ENCODE data around the gene TXNDC16.

Gene TXNDC16

GRCh38 chr14:52536269-52536668 is 16.0 kb downstream of the TXNDC16 start:
- Histone ChIP-seq H3K27me3 (ENCODE audit: low read depth, low read length) (no peaks in the 10 kb centered on the region), H3K9me3 (ENCODE audit: control insufficient read depth in 1 of 2, low read length in 2 of 2) (no peaks in the 10 kb centered on the region), H3K36me3 (ENCODE audit: control insufficient read depth in 1 of 2, insufficient read depth in 2 of 2, low read length in 2 of 2) (peaks cover 0 to 17% of the 10 kb centered on the region in 2 donors), H3K4me3 (ENCODE audit: low read depth in 1 of 2, low read length in 2 of 2) (no peak overlapping the region), H3K4me1 (ENCODE audit: control insufficient read depth in 1 of 2, insufficient read depth in 2 of 2, low read length in 2 of 2) (no peaks in the 10 kb centered on the region), H3K27ac (ENCODE audit: low read length) (no peak overlapping the region)

DNA sequence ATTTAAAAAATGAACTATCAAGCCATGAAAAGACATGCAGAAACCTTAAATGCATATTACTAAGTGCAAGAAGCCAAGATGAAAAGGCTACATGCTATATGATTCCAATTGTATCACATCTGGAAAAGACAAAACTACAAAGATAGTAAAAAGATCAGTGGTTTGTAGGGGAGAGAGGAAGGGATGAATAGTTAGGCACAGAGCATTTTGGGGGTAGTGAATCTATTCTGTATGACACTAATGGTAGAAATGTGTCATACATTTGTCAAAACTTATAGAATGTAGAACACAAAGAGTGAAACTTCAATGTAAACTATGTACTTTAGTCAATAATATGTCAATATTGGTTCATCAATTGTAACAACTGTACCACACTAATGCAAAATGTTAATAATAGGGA is 20.8 kb downstream of the TXNDC16 start:
- no peaks in the 10 kb centered on the region for H3K9me3 ChIP-seq (ENCODE audit: control insufficient read depth in 1 of 2, low read length in 2 of 2)
- H3K4me3 ChIP-seq (ENCODE audit: low read depth in 1 of 2, low read length in 2 of 2), result no peak overlapping the region
- H3K27me3 ChIP-seq (ENCODE audit: low read depth, low read length), result no peaks in the 10 kb centered on the region
- no peak overlapping the region for H3K27ac ChIP-seq (ENCODE audit: low read length)
- H3K4me1 ChIP-seq (ENCODE audit: control insufficient read depth in 1 of 2, insufficient read depth in 2 of 2, low read length in 2 of 2), result no peaks in the 10 kb centered on the region
- peaks cover 0 to 24% of the 10 kb centered on the region in 2 donors for H3K36me3 ChIP-seq (ENCODE audit: control insufficient read depth in 1 of 2, insufficient read depth in 2 of 2, low read length in 2 of 2)

DNA sequence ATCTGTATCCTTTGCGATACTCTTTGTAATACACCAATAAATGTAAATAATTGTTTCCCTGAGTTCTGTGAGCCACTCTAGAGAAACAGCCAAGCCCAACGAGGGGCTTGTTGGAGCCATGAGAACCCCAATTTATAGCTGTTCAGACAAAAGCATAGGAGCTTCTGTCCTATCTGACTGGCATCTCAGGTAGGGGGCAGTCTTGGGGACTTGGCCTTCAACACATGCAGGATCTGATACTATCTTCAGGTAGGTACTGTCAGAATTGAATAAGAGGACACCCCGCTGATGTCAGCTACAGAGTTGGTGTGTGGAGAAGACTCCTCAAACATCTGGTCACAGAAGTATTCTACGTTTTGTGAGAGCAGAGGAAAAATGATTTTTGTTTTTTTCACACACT is 25.3 kb downstream of the TXNDC16 start:
- H3K4me1 ChIP-seq (ENCODE audit: control insufficient read depth in 1 of 2, insufficient read depth in 2 of 2, low read length in 2 of 2), result no peaks in the 10 kb centered on the region
- H3K9me3 ChIP-seq (ENCODE audit: control insufficient read depth in 1 of 2, low read length in 2 of 2), result no peaks in the 10 kb centered on the region
- no peak overlapping the region for H3K4me3 ChIP-seq (ENCODE audit: low read depth in 1 of 2, low read length in 2 of 2)
- no peak overlapping the region for H3K27ac ChIP-seq (ENCODE audit: low read length)
- H3K27me3 ChIP-seq (ENCODE audit: low read depth, low read length), result no peaks in the 10 kb centered on the region
- peaks cover 0 to 9% of the 10 kb centered on the region in 2 donors for H3K36me3 ChIP-seq (ENCODE audit: control insufficient read depth in 1 of 2, insufficient read depth in 2 of 2, low read length in 2 of 2)

GRCh38 chr14:52522581-52523345 is 29.5 kb downstream of the TXNDC16 start:
- no peaks in the 10 kb centered on the region for H3K27me3 ChIP-seq (ENCODE audit: low read depth, low read length)
- H3K4me1 ChIP-seq (ENCODE audit: control insufficient read depth in 1 of 2, insufficient read depth in 2 of 2, low read length in 2 of 2), result no peaks in the 10 kb centered on the region
- no peaks in the 10 kb centered on the region for H3K9me3 ChIP-seq (ENCODE audit: control insufficient read depth in 1 of 2, low read length in 2 of 2)
- no peak overlapping the region for H3K27ac ChIP-seq (ENCODE audit: low read length)
- no peak overlapping the region for H3K4me3 ChIP-seq (ENCODE audit: low read depth in 1 of 2, low read length in 2 of 2)
- H3K36me3 ChIP-seq (ENCODE audit: control insufficient read depth in 1 of 2, insufficient read depth in 2 of 2, low read length in 2 of 2), result peaks cover 0 to 9% of the 10 kb centered on the region in 2 donors

- H3K9me3 ChIP-seq (ENCODE audit: control insufficient read depth in 1 of 2, low read length in 2 of 2), result no peaks in the 10 kb centered on the region
- no peaks in the 10 kb centered on the region for H3K27me3 ChIP-seq (ENCODE audit: low read depth, low read length)
- peaks cover 0 to 8% of the 10 kb centered on the region in 2 donors for H3K36me3 ChIP-seq (ENCODE audit: control insufficient read depth in 1 of 2, insufficient read depth in 2 of 2, low read length in 2 of 2)
- no peak overlapping the region for H3K4me3 ChIP-seq (ENCODE audit: low read depth in 1 of 2, low read length in 2 of 2)
- no peaks in the 10 kb centered on the region for H3K4me1 ChIP-seq (ENCODE audit: control insufficient read depth in 1 of 2, insufficient read depth in 2 of 2, low read length in 2 of 2)
- H3K27ac ChIP-seq (ENCODE audit: low read length), result no peak overlapping the region
Observed at GRCh38 chr14:52522033-52522432, 30.3 kb downstream of the TXNDC16 start.

- H3K36me3 ChIP-seq (ENCODE audit: control insufficient read depth in 1 of 2, insufficient read depth in 2 of 2, low read length in 2 of 2), result peaks cover 0 to 3% of the 10 kb centered on the region in 2 donors
- H3K27me3 ChIP-seq (ENCODE audit: low read depth, low read length), result no peaks in the 10 kb centered on the region
- no peaks in the 10 kb centered on the region for H3K4me1 ChIP-seq (ENCODE audit: control insufficient read depth in 1 of 2, insufficient read depth in 2 of 2, low read length in 2 of 2)
- H3K4me3 ChIP-seq (ENCODE audit: low read depth in 1 of 2, low read length in 2 of 2), result no peak overlapping the region
- H3K9me3 ChIP-seq (ENCODE audit: control insufficient read depth in 1 of 2, low read length in 2 of 2), result no peaks in the 10 kb centered on the region
- no peak overlapping the region for H3K27ac ChIP-seq (ENCODE audit: low read length)
Observed at GRCh38 chr14:52514046-52514811, 38.1 kb downstream of the TXNDC16 start.

- Histone ChIP-seq H3K36me3 (ENCODE audit: control insufficient read depth in 1 of 2, insufficient read depth in 2 of 2, low read length in 2 of 2) (peaks cover 0 to 3% of the 10 kb centered on the region in 2 donors), H3K27me3 (ENCODE audit: low read depth, low read length) (no peaks in the 10 kb centered on the region), H3K4me3 (ENCODE audit: low read depth in 1 of 2, low read length in 2 of 2) (no peak overlapping the region), H3K4me1 (ENCODE audit: control insufficient read depth in 1 of 2, insufficient read depth in 2 of 2, low read length in 2 of 2) (no peaks in the 10 kb centered on the region), H3K27ac (ENCODE audit: low read length) (no peak overlapping the region), H3K9me3 (ENCODE audit: control insufficient read depth in 1 of 2, low read length in 2 of 2) (no peaks in the 10 kb centered on the region)
Observed at GRCh38 chr14:52513249-52513648, 39.1 kb downstream of the TXNDC16 start.

- H3K27me3 ChIP-seq (ENCODE audit: low read depth, low read length), result no peaks in the 10 kb centered on the region
- H3K9me3 ChIP-seq (ENCODE audit: control insufficient read depth in 1 of 2, low read length in 2 of 2), result peaks cover 3 to 14% of the 10 kb centered on the region in 2 donors
- peaks cover 0 to 8% of the 10 kb centered on the region in 2 donors for H3K36me3 ChIP-seq (ENCODE audit: control insufficient read depth in 1 of 2, insufficient read depth in 2 of 2, low read length in 2 of 2)
- no peak overlapping the region for H3K27ac ChIP-seq (ENCODE audit: low read length)
- no peak overlapping the region for H3K4me3 ChIP-seq (ENCODE audit: low read depth in 1 of 2, low read length in 2 of 2)
- no peaks in the 10 kb centered on the region for H3K4me1 ChIP-seq (ENCODE audit: control insufficient read depth in 1 of 2, insufficient read depth in 2 of 2, low read length in 2 of 2)
Observed at GRCh38 chr14:52494444-52494843, 57.9 kb downstream of the TXNDC16 start.

- Histone ChIP-seq H3K36me3 (ENCODE audit: control insufficient read depth in 1 of 2, insufficient read depth in 2 of 2, low read length in 2 of 2) (peaks cover 0 to 16% of the 10 kb centered on the region in 2 donors), H3K27ac (ENCODE audit: low read length) (no peak overlapping the region), H3K4me3 (ENCODE audit: low read depth in 1 of 2, low read length in 2 of 2) (no peak overlapping the region), H3K9me3 (ENCODE audit: control insufficient read depth in 1 of 2, low read length in 2 of 2) (no peaks in the 10 kb centered on the region), H3K27me3 (ENCODE audit: low read depth, low read length) (no peaks in the 10 kb centered on the region), H3K4me1 (ENCODE audit: control insufficient read depth in 1 of 2, insufficient read depth in 2 of 2, low read length in 2 of 2) (no peaks in the 10 kb centered on the region)
Observed at GRCh38 chr14:52485350-52485960, 66.8 kb downstream of the TXNDC16 start.

GRCh38 chr14:52481864-52482263 is 70.4 kb downstream of the TXNDC16 start:
- Histone ChIP-seq H3K27me3 (ENCODE audit: low read depth, low read length) (no peaks in the 10 kb centered on the region), H3K27ac (ENCODE audit: low read length) (no peak overlapping the region), H3K9me3 (ENCODE audit: control insufficient read depth in 1 of 2, low read length in 2 of 2) (peaks cover 0 to 5% of the 10 kb centered on the region in 2 donors), H3K4me3 (ENCODE audit: low read depth in 1 of 2, low read length in 2 of 2) (no peak overlapping the region), H3K36me3 (ENCODE audit: control insufficient read depth in 1 of 2, insufficient read depth in 2 of 2, low read length in 2 of 2) (peaks cover 0 to 13% of the 10 kb centered on the region in 2 donors), H3K4me1 (ENCODE audit: control insufficient read depth in 1 of 2, insufficient read depth in 2 of 2, low read length in 2 of 2) (no peaks in the 10 kb centered on the region)

GRCh38 chr14:52473557-52473956 is 78.7 kb downstream of the TXNDC16 start:
- peaks cover 0 to 12% of the 10 kb centered on the region in 2 donors for H3K36me3 ChIP-seq (ENCODE audit: control insufficient read depth in 1 of 2, insufficient read depth in 2 of 2, low read length in 2 of 2)
- H3K27ac ChIP-seq (ENCODE audit: low read length), result no peak overlapping the region
- no peaks in the 10 kb centered on the region for H3K27me3 ChIP-seq (ENCODE audit: low read depth, low read length)
- H3K9me3 ChIP-seq (ENCODE audit: control insufficient read depth in 1 of 2, low read length in 2 of 2), result peaks cover 0 to 7% of the 10 kb centered on the region in 2 donors
- H3K4me1 ChIP-seq (ENCODE audit: control insufficient read depth in 1 of 2, insufficient read depth in 2 of 2, low read length in 2 of 2), result no peaks in the 10 kb centered on the region
- no peak overlapping the region for H3K4me3 ChIP-seq (ENCODE audit: low read depth in 1 of 2, low read length in 2 of 2)
